Sigmoid colon (tissue), 3 donors: ENCODE data around the gene CNTN4.

Experiments
- CTCF ChIP-seq, 4 experiments: fragments of 450-650 bp in 3 of 4; fragments of 200-600 bp in 1 of 4; IDR thresholded peaks; one replicate each; pipeline ENCODE4 v1.5.1; 2016 to 2019; ENCODE audit warnings: antibody characterized with exemption in 4 of 4, mild to moderate bottlenecking in 3 of 4, moderate library complexity in 2 of 4
- POLR2A ChIP-seq, 2 donors: fragments of 450-650 bp; IDR thresholded peaks; one replicate each; pipeline ENCODE4 v1.6.1; 2016; ENCODE audit warnings: antibody characterized with exemption in 2 of 2, mild to moderate bottlenecking in 2 of 2, moderate library complexity in 2 of 2

GRCh38 chr3:2303566-2303965 lies 204.9 kb downstream of the CNTN4 start:
- TF ChIP-seq CTCF (IDR thresholded peaks at IDR 0.05) (no peak), POLR2A (IDR thresholded peaks at IDR 0.05) (no peak)
